ENCODE measurements around the gene SFXN1.
"Not testable (repeated sequence)": the region's sequence is repeated elsewhere in the genome, so short reads cannot be mapped to it uniquely, and the experiment has no call there.

The SFXN1 gene, protein sequence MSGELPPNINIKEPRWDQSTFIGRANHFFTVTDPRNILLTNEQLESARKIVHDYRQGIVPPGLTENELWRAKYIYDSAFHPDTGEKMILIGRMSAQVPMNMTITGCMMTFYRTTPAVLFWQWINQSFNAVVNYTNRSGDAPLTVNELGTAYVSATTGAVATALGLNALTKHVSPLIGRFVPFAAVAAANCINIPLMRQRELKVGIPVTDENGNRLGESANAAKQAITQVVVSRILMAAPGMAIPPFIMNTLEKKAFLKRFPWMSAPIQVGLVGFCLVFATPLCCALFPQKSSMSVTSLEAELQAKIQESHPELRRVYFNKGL

DNA sequence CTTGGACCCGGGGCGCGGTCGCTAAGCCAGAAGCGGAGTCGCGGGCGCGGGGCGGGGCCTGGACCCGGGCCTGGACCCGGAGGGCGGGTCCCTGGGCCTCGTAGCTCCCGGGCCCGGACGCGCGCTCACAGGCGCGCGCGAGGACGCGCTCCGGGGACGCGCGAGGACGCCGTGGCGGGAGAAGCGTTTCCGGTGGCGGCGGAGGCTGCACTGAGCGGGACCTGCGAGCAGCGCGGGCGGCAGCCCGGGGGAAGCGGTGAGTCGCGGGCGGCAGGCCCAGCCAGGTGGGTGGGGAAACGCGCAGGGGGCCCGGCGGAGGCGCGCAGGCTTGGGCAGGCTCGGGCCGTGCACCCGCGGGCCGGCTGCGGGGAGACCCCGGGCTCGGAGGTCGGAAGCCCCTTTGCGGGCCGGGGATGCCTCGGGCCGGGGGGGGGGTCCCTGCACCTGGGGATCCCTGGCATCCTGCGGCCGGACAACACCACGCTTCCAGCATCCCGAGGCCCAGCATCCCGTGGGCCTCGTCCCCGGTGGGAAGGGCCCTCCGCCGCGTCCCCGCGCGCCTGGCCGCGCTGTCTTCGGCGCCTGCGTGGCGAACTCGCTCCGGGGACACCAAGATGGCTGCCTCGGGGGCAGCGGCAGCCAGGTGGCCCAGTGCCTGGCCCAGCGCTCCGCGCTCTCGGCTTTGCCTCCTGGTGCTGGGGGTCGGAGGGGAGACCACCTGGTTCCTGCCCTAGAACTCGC, at the start of gene SFXN1:
Gene SFXN1 (plus strand): TSS at position 177 of the 741 bp plus-strand sequence. CDS start 13,544 bp downstream, outside the sequence.
- FAIRE-seq = peak; percentile 78
- DNase-seq (ENCODE audit: extremely low spot score, insufficient read length, low read depth) = peak; percentile 92

DNA sequence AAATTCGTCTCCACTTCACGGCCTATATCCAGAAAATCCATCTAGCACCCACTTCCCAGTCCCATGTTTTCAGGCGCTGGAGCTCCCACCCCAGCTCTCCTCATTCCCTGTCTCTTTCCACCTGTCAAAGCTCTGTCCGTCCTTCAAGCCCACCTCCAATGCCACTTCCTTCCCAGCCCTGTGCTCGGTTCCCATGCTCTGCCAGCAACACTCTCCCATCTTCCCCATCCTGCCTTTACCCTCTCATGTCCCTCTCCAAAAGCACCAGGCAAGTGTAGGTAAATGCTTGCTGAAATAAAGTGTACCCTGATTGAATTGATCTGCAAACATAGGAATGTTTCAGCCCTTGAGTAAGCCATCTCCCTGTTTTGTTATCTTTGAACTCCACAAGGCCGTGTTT, 43.6 kb upstream of the SFXN1 start:
- DNase-seq (ENCODE audit: extremely low spot score, insufficient read length, low read depth) (no peak), FAIRE-seq (no peak)

DNA sequence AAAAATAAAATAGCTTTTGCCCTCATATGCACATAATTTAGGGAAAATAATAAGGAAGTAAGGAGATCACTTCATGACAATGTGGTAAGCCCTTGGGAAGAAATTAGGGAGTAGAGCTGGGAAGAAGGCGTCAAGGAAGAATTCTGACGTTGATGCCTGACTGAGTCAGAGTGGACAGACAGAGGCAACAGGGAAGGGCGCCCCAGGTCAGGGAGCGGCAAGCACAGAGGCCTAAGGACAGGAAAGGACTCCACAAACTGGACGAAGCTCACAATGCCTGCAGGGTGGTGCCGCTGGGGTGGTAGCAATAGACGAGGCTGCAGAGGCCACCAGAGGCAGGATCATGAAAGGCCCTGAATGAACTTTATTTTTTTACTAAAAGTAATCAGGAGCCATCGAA, 42.0 kb upstream of the SFXN1 start:
- FAIRE-seq = no peak

GRCh38 chr5:175438234-175438857, 40.0 kb upstream of the SFXN1 start:
- FAIRE-seq = no peak
- no peak for DNase-seq (ENCODE audit: extremely low spot score, insufficient read length, low read depth)

More for the DNA sequence above, 42.0 kb upstream of the SFXN1 start:
- DNase-seq (ENCODE audit: extremely low spot score, insufficient read length, low read depth) = no peak

- DNase-seq (ENCODE audit: extremely low spot score, insufficient read length, low read depth) = no peak
- FAIRE-seq = no peak
These were observed 34.8 kb upstream of the SFXN1 start for GRCh38 chr5:175443514-175444059.

- DNase-seq (ENCODE audit: extremely low spot score, insufficient read length, low read depth) (peak; percentile 39), FAIRE-seq (no peak)
These were observed 34.1 kb upstream of the SFXN1 start, which contains the start of gene DRD1 for GRCh38 chr5:175444060-175444904. Gene DRD1, minus strand, starts transcription at chr5:175444182. Its CDS starts 1,083 bp downstream, at chr5:175443099.

DNA sequence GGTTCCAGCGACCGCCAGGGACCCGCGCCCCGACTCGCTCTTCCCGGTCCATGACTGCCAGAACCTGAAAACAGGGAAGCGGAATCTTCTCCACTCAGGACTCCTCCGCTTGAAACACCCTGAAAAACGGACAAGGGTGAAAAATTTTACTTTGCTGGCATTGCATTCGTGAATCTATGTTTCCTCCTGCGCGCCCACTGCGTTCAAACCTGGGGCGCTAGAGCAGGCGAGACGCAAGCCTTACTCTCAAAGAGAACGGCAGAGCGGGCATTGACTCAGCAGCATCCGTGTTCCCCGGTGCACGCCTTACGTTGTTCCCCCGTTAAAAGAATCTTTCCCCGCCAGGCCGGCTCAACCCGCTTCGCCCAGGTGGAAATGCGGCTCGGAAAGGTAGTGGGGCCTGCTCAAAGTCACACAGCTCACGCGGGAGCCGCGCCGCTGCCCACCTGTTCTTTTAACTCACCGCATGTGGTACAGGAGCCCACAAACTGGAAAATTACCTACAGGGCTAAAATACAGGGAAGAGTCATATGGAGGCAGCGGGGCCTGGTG, 33.4 kb upstream of the SFXN1 start:
- no peak for DNase-seq (ENCODE audit: extremely low spot score, insufficient read length, low read depth)
- FAIRE-seq = no peak

GRCh38 chr5:175446378-175446777, 32.0 kb upstream of the SFXN1 start:
- not testable (repeated sequence) for FAIRE-seq; DNase-seq (ENCODE audit: extremely low spot score, insufficient read length, low read depth)

DNA sequence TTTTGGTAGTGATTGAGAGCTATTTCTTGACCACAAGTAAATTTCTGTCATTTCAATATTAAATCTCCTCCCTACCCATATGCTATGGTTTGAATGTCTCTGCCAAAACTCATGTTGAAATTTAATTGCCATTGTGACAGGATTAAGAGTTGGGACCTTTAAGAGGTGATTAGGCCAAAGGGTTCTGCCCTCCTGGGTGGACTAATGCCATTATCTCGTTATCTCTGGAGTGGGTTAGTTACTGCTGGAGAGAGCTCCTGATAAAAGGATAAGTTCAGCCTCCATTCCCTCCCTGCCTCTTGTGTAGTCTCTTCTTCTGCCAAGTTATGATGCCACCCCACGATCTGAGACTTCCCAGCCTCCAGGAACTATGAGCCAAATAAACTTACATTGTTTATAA, 30.8 kb upstream of the SFXN1 start:
- DNase-seq (ENCODE audit: extremely low spot score, insufficient read length, low read depth) = no peak

GRCh38 chr5:175448276-175448675, 30.1 kb upstream of the SFXN1 start:
- FAIRE-seq = no peak

More for the DNA sequence above, 30.8 kb upstream of the SFXN1 start:
- FAIRE-seq = no peak

GRCh38 chr5:175452166-175452565, 26.2 kb upstream of the SFXN1 start:
- FAIRE-seq = no peak
- no peak for DNase-seq (ENCODE audit: extremely low spot score, insufficient read length, low read depth)

More at GRCh38 chr5:175448276-175448675, 30.1 kb upstream of the SFXN1 start:
- DNase-seq (ENCODE audit: extremely low spot score, insufficient read length, low read depth) = no peak

- not testable (repeated sequence) for FAIRE-seq; DNase-seq (ENCODE audit: extremely low spot score, insufficient read length, low read depth)
These were observed 24.0 kb upstream of the SFXN1 start for GRCh38 chr5:175454338-175454737.

DNA sequence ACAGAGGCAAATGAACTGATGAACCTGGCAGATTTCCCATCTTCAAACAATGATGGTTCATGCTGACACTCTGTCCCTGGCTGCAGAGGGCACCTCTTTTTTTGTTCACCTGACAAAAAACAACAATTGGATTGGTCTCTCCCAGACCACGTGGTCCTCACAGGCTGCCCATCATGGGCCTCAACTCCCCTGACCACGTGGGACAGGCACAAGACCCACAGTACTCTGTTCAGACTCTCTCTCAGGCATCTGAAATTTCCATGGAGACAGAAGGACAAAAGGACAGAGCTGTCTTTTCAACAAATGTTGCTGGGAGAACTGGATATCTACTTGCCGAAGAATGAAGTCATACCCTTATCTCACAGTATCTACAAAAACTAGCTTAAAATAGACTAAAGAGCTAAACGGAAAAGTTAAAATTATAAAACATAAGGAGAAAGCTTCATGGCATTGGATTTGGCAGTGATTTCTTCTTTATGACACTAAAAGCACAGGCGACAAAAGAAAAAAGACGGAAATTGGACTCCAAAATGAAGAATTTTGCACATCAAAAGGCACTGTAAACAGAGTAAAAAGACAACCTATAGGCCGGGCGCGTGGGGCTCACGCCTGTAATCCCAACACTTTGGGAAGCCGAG, 22.1 kb upstream of the SFXN1 start:
- DNase-seq (ENCODE audit: extremely low spot score, insufficient read length, low read depth) (no peak), FAIRE-seq (no peak)

- DNase-seq (ENCODE audit: extremely low spot score, insufficient read length, low read depth) = no peak
- FAIRE-seq = peak; percentile 76
These were observed 20.9 kb upstream of the SFXN1 start for GRCh38 chr5:175457466-175457865.

DNA sequence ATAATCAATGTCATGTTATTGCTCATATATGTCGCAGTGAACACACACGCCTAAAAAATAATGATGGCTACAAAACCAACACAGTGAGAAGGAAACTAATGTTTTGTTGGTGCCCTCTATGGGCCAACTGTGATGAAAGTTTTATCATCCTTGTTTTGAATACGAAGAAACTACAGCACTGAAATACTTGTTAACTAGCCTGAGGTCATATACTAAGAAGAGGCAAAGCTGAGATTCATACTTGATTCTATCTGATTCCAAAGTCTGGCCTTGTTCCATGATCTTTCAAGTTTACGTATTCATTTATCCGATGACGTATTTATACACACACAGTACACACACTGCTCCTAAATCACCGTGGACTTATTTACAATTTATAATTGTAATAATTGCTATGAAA, 18.2 kb upstream of the SFXN1 start:
- DNase-seq (ENCODE audit: extremely low spot score, insufficient read length, low read depth) (no peak), FAIRE-seq (peak; percentile 53)

DNA sequence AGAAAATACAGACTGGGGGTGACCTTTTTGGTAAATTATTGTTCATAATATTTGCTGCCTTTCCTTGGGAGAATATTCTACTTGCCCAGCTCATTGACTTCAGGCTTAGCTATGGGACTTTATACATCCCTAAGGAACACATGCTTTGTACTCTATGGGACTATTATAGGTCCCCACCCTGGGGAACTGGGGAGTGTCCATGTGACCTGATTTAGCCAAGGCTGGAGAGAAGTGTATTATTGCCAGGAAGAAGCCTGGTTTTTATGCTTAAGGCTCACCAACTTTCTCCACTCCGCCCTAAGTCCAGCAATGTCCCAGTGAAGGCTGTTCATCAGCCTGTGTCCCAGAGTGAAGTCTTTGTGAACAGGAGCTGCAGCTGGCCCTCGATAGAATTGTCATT, 17.8 kb upstream of the SFXN1 start:
- FAIRE-seq = no peak
- no peak for DNase-seq (ENCODE audit: extremely low spot score, insufficient read length, low read depth)

- no peak for DNase-seq (ENCODE audit: extremely low spot score, insufficient read length, low read depth)
- no peak for FAIRE-seq
These were observed 17.0 kb upstream of the SFXN1 start for GRCh38 chr5:175461370-175461769.

GRCh38 chr5:175463641-175464040, 14.7 kb upstream of the SFXN1 start:
- DNase-seq (ENCODE audit: extremely low spot score, insufficient read length, low read depth) = no peak

More at GRCh38 chr5:175463641-175464040, 14.7 kb upstream of the SFXN1 start:
- FAIRE-seq = no peak
